Cerebellar cortex (tissue), 1 donor: Measurements from ENCODE around the gene KRTAP12-1.
"Not testable (repeated sequence)": the region's sequence is repeated elsewhere in the genome, so short reads cannot be mapped to it uniquely, and the experiment has no call there.

Source experiments
- DNase-seq: peaks from one replicate; pipeline ENCODE4 v3.0.0-alpha.2; 2015; ENCODE audit warnings: low spot score

The KRTAP12-1 gene

DNA sequence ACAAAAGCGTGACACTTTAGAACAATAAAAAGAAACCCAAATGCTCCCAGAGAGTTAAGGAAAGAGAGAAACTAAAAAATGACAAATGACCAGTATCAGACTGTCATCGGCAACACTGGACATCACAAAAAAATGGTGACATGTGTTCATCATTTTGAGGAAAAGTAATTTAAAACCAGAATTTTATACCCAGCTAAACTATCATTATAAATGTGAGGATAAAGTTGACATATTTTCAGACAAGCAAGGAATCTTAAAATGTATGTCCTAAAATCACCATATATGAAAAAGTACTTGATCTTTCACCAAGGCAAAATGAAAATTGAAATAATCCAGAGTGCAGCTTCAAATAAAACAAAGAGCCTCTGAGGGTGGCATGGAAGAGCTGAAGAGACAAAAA, 37.1 kb downstream of the KRTAP12-1 start:
- no peak for DNase-seq

DNA sequence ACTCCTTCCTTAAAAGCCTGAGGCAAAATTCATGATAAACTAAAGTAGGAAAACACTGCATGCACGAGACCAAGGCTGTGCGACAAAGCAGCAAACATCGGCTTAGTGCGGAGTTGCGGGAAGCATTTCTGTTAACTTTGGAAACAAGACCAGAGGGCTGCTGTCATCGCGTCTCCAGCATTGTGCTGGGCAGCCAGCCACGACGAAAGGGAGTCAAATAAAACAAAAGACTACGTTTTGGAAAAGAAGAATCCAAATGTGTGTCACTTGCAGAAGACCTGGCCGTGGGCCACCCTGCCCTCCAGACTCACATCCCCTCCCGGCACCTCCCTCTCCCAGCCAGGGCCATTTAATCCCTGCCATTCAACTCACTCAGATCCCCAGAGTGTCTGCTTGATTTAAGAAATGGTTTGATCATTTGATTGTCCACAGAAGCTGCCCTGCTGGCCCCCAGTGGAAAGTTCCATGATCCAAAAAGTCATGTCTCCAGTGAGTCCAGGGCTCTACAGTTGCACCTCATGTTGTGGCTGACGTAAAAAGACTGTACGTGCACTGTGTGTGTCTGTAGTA, 38.1 kb downstream of the KRTAP12-1 start:
- DNase-seq, result no peak

DNA sequence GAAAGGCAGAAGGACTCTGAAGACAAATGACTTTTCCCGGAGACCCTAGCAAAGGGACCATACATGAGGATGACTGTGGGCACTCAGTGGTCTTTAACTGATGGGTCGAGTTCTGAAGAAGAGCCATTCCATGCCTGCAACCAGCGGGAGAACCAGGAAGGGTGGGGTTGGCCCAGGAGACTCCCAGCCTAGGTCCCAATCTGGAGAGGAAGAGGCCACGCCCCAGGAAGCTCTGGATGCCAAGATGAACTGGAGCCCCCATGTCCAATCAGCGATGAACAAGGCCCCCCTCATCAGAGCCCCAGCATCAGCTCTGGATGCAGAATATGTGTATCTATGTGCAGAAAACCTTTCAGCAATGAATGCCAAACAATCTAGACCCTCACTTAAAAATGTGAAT, 41.2 kb downstream of the KRTAP12-1 start:
- no peak for DNase-seq

DNA sequence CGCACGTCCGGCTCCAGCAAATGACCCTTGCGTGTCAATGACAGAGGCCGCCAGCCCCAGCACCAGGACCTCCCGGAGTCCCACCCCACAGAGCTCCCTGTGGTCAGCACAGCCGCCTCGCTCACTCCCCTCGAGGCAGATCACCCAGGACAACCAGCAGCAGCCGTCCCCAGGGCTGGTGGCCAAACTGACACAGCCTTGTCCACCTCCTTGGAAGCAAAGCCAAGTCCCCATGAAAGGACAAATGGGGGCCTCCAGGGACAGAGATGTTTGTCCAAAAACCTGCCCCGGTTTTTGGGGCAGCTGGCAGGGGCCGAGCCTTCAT, 42.7 kb downstream of the KRTAP12-1 start:
- DNase-seq, result no peak

DNA sequence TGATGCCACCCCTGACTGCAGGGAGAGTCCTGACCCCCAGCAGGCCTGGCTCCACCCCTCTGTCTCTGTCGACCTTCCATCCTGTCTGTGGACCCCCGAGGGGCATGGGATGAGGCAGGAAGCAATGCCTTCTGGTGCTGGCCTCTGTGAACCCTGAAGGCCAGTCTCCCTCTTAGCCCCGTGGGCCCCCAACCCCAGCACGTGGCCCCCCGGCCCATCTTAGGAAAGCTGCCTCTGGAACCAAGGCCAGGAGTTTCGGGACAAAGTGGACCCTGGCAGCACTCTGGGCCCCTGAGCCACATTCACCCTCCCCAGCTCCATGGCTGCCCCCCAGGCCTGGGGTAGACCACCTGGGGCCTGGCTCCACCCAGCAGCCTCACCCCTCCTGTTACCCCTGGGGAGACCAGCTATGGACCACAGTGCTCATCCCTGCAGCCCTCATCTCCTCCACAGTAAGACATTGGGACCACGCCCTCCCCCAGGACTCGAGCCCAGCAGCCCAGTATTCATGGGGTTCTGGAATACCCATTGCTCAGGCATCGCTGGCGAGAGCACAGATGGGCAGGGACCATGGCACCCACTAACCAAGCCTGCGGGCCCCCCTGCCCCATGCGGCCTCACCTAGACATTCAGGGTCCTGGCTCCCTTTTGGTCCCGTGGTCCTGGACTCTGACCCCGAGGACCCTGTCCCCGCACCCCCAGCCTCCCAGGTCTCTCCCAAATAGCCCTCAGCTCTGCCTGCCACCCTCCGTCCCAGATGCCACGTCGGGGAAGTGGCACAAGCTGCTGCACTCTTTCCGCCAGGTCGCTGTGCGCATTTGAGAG, 43.2 kb downstream of the KRTAP12-1 start:
- not testable (repeated sequence) for DNase-seq

DNA sequence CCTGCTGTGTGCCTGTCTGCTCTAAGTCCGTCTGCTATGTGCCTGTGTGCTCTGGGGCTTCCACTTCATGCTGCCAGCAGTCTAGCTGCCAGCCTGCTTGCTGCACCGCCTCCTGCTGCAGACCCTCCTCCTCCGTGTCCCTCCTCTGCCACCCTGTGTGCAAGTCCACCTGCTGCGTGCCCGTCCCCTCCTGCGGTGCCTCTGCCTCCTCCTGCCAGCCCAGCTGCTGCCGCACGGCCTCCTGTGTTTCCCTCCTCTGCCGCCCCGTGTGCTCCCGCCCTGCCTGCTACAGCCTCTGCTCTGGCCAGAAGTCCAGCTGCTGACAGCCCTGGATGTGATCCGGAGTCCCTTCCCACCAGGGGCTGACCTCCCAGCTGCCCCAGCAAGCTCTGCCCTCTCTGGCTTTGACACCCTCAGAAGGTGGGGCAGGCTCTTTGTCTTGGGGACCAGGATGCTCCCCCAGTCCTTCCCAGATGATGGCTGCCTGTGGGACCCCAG, 44.1 kb downstream of the KRTAP12-1 start:
- DNase-seq, result not testable (repeated sequence)

DNA sequence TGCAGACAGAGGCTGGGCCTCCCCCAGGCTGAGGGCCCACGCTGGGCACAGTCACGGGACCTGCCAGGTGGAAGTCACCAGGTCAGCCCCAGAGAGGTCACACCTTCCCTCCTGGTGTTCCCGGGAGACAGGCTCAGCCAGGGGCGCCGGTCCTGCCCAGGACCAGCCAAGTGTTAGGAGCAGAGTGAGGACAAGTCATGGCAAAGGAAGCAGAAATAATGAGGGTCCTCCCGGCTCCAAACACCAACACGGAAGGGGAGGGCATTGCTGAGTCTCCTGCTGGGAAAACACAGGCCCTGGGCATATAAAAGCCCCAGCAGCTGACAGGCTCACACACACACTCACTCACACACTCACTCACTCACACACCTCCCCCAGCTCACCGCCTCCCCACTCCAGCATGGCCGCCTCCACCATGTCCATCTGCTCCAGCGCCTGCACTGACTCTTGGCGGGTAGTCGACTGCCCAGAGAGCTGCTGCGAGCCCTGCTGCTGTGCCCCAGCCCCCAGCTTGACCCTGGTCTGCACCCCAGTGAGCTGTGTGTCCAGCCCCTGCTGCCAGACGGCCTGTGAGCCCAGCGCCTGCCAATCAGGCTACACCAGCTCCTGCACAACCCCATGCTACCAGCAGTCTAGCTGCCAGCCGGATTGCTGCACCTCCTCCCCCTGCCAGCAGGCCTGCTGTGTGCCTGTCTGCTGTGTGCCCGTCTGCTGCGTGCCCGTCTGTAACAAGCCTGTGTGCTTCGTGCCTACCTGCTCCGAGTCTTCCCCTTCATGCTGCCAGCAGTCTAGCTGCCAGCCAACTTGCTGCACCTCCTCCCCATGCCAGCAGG, 44.7 kb downstream of the KRTAP12-1 start, which contains the start of gene KRTAP10-10:
Gene KRTAP10-10, plus strand, starts transcription at position 339 of the 833 bp plus-strand sequence. Its CDS starts 62 bp downstream, at position 401.
- DNase-seq, result peak; percentile 60

DNA sequence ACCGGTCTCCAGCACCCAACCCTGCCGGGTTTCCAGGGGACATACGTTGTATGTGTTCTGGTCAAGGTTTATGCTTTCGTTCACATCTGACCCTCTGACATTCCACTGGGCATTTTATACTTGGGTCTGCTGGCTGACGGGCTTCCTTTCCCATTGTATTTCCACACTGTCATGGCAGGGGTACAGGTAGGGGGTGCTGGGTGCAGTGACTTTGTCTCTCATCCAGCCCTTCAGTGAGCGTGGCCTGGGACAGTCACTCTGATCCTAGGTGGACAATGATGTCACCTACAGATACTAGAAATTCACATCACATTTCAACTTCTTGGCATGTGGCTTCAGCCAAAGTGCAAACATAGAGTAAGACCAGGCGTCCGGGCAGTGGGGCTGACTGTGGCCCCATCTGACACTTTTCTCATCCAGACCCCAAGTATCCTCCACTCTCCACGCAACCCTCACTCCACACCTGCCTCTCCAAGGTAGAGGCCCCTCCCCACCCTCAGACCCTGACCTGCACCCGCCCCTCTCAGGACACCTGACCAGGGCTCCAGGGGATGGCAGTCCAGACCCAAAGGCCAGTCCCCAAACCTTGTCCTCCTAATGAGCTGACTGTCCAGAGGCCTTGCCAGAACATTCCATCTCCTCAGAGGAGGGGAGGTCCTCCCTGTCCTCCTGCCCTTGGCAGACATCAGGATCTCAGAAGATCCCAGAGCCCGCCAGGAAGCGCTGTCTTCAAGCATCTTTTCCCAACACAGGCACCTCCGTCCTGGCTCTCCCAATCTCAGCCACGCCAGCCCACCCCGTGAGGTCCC, 45.5 kb downstream of the KRTAP12-1 start:
- no peak for DNase-seq

DNA sequence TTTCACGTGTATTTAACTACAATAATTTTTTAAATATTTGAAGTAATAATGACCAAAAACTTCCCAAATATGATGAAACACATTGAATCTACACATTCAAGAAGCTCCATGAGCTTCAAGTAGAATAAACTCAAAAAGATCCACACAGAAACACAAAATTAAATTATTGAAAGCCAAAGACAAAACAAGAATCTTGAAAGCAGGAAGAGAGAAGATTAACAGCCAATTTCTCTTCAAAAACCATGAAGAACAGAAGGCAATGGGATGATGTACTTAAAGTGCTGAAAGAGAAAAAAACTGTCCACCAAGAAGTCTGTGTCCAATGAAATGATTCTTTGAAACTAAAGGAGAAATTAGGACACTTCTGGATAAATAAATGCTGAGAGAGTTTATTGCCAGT, 49.9 kb downstream of the KRTAP12-1 start:
- DNase-seq, result no peak
